GM20000 (cell line): ENCODE measurements around the gene FLOT1.
"Not testable (repeated sequence)": the region's sequence is repeated elsewhere in the genome, so short reads cannot be mapped to it uniquely, and the experiment has no call there.

Experiments used
- DNase-seq: peaks from one replicate; pipeline ENCODE4 v3.0.0; 2012; ENCODE audit warnings: low spot score
- TF ChIP-seq, protein P1 (sequence below): IDR thresholded peaks from 2 replicates; pipeline ENCODE4 v1.5.1; 2012; ENCODE audit warnings: mild to moderate bottlenecking, control low read depth; ENCODE audit errors: extremely low read depth, missing control alignments

Gene FLOT1

DNA sequence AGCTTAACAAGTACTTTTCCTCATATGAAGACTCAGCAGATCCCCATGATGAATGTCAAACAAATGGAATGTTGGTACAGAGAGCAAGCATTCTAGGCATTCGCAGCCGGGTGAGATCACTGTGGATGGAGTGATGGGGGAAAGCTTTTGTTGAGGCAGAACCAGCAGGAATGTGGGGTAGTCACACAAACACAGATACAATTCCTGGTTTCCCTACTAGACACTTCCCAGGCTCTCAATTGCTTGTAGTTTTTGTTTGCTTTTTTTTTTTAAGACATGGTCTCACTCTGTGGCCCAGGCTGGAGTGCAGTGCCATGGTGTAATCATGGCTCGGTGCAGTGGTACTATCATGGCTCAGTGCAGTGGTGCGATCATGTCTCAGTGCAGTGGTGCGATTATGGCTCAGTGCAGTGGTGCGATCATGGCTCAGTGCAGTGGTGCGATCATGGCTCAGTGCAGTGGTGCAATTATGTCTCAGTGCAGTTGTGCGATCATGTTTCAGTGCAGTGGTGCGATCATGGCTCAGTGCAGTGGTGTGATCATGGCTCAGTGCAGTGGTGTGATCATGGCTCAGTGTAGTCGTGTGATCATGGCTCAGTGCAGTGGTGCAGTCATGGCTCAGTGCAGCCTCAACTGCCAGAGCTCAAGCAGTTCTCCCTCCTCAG is 17.2 kb upstream of the FLOT1 start:
- TF ChIP-seq, protein P1, sequence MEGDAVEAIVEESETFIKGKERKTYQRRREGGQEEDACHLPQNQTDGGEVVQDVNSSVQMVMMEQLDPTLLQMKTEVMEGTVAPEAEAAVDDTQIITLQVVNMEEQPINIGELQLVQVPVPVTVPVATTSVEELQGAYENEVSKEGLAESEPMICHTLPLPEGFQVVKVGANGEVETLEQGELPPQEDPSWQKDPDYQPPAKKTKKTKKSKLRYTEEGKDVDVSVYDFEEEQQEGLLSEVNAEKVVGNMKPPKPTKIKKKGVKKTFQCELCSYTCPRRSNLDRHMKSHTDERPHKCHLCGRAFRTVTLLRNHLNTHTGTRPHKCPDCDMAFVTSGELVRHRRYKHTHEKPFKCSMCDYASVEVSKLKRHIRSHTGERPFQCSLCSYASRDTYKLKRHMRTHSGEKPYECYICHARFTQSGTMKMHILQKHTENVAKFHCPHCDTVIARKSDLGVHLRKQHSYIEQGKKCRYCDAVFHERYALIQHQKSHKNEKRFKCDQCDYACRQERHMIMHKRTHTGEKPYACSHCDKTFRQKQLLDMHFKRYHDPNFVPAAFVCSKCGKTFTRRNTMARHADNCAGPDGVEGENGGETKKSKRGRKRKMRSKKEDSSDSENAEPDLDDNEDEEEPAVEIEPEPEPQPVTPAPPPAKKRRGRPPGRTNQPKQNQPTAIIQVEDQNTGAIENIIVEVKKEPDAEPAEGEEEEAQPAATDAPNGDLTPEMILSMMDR, result no peak
- no peak for DNase-seq

DNA sequence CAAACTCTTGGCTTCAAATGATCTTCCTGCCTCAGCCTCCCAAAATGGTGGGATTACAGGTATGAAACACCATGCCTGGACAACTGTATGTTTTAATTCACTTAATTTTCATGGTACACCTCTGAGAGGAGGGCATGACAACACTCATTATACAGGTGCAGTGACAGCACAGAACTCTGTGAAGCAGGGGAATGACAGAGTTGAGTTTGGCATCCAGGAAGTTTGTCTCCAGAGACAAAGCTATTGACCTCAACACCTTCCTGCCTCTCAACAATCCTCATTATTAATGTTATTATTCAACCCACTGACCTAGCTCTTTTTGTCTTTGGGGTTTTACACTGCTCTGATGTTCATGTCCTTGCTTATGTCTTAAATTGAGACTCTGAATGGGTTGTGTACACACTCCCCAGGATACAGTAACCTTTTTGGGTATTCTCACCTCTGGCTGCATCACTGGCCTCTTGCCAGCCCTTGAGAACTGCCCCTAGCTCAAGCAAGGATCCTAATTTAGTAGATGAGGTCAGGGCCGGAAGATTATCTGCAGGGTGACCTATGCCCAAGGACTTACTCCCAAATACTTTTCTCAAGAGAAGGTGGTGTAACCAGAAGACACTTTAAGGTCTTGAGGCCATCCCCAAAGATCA is 14.9 kb upstream of the FLOT1 start:
- TF ChIP-seq, protein P1, result no peak

DNA sequence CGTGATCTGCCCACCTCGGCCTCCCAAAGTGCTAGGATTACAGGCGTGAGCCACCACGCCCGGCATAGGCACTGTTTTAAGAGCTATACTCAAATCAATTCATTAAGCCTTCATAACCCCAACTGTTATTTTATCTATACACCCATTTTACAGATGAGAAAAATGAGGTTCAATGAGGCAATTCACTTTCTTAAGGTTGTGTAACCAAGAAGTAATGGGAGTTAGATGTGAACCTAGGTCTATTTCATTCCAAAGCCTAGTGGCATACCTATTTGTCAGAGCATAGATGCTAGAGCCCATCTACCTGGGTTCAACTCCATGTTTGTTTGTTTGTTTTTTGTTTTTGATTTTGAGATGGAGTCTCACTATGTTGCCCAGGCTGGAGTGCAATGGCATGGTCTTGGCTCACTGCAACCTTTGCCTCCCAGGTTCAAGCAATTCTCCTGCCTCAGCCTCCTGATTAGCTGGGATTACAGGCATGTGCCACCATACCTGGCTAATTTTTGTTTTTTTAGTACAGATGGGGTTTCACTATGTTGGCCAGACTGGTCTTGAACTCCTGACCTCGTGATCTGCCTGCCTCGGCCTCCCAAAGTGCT is 14.0 kb upstream of the FLOT1 start:
- DNase-seq, result not testable (repeated sequence)

More for the DNA sequence above, 14.9 kb upstream of the FLOT1 start:
- DNase-seq, result no peak

DNA sequence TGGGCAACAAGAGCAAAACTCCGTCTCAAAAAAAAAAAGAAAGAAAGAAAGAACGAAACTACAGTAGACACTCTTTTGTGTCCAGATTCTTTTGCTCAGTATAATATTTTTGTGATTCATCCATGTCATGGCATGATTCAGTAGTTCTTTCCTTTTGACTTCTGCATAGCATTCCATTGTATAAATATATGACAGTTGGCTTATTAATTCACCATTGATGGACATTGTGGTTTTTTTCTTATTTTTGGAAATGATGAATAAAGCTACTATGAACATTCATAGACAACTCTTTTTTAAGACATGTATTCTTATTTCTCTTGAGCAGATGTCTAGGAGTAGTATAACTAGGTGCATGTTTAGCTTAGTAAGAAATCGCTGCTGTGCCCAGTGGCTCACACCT is 12.1 kb upstream of the FLOT1 start:
- TF ChIP-seq, protein P1, result no peak
- no peak for DNase-seq

DNA sequence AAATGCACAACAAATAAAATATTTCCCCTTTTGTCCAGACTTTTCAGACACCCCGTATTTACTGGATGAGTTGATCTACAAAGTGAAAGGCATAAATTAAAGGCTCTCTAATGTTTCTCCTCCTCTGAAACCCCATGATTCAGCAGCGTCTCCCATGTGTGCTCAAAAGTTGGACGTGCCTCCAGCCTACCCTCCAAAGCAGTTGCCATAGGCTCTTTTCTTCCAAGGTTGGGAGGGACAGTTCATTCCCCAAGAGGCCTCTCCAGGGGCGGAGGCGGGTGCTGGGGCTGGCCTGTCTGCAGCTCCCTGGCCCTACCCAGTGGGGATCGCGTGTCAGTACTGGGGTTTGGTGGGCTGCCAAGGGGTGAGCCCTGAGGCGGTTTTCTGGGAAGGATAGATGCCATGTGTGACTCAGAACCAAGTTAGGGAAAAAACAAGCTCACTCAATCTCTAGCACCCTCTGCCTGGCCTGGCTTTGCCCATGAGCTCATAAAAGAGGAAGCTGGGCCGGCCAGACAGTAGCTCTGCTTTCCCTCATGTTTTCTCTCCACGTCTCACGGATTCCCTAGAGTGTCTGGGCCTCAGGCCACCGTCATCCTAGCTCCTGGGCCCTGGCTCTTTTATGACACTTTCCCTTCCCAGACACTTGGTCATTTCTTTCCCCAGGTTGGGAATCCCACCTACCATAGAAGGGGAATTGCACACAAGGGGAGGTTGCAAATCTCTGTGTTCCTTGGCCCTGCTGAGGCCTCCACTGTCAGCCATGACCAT is 9.9 kb upstream of the FLOT1 start:
- TF ChIP-seq, protein P1, result no peak
- no peak for DNase-seq

DNA sequence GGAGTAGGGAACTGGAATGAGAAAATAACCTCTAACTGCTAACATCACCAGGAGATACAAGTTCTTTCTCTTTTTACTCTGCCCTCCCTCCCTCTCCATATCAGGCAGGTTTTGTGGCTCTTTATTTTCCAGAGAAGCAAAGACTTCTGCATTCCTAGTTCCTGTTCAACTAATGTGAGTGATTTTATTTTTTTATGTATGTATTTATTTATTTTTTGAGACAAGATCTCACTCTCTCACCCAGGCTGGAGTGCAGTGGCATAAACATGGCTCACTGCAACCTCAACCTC is 7.8 kb upstream of the FLOT1 start:
- DNase-seq, result no peak
- TF ChIP-seq, protein P1, result no peak

DNA sequence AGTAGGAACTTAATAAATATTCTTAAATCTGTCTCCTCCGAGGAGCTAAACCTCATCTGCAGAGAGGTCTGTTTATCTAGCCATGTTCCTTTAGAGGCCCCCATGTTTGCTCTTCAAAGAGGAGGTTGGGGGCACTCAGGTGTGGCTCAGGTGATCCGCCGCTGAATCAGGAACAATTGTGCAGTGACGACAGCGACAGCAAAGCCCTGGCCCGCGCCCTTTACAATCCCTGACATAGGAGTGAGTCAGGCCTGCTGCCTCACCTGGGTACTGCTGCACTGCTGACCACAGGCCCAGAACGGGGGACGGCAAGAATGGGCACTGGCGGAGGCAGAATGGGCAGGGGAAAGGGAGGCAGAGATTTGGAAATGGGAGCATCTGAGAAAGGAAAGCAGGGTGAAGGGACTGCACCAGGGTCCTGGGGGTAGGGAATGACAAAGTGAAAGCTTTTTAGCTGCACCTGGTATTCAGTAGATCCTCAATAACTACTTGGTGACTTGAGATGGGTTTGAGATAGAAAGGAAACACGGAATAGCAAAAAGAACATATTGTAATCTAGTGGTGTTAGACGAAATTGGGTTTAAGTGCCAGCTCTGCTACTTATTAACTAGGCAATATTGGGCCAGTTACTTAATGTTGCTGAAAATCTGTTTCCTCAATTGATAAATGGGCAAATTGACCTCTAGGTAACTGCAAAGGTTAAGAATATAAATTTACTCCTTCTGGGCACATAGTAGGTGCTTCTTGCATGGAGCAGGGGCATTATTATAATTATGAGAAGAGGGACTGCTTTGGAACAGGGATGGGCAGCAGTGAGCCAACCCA is 7.3 kb upstream of the FLOT1 start:
- TF ChIP-seq, protein P1, result no peak
- no peak for DNase-seq
